Spleen (tissue), 11 donors: Measurements from ENCODE around the gene CERT1. TPM values are rescaled to one million over a fixed set of nuclear protein-coding genes. Genes with fewer than 3 reads are reported as not detected.

Experiments used
- DNase-seq: peaks from one replicate; pipeline ENCODE4 v3.0.0-alpha.2; 2020
- H3K27ac ChIP-seq, 8 donors: fragments of 200-600 bp; sonication (generic) in 7 of 8; 1 replicate in 4 of 8; 2 replicates in 4 of 8; pipeline versions ENCODE4 v1.5.0 to v1.8.0; 2016 to 2021; ENCODE audit warnings: inconsistent platforms in 4 of 8, mild to moderate bottlenecking in 4 of 8, moderate library complexity in 1 of 8
- H3K27me3 ChIP-seq, 7 donors: fragments of 200-600 bp; sonication (generic) in 6 of 7; replicated peaks in 1 of 7; 1 replicate in 4 of 7; 2 replicates in 3 of 7; pipeline versions ENCODE4 v1.5.0 to v1.8.0; 2016 to 2021; ENCODE audit warnings: inconsistent platforms in 3 of 7, mild to moderate bottlenecking in 1 of 7
- H3K36me3 ChIP-seq, 6 donors: fragments of 200-600 bp; sonication (generic) in 5 of 6; 1 replicate in 4 of 6; 2 replicates in 2 of 6; pipeline versions ENCODE4 v1.5.0 to v1.8.0; 2016 to 2021; ENCODE audit warnings: inconsistent platforms in 2 of 6
- H3K4me1 ChIP-seq, 6 donors: fragments of 200-600 bp; sonication (generic) in 5 of 6; 1 replicate in 3 of 6; 2 replicates in 3 of 6; pipeline versions ENCODE4 v1.5.0 to v1.8.0; 2016 to 2021; ENCODE audit warnings: inconsistent platforms in 3 of 6
- H3K4me3 ChIP-seq, 8 donors: fragments of 200-600 bp; sonication (generic) in 7 of 8; 1 replicate in 4 of 8; 2 replicates in 4 of 8; pipeline versions ENCODE4 v1.5.0 to v1.8.0; 2016 to 2021; ENCODE audit warnings: inconsistent platforms in 4 of 8, mild to moderate bottlenecking in 4 of 8, moderate library complexity in 2 of 8
- H3K9me3 ChIP-seq, 8 donors: fragments of 200-600 bp; sonication (generic) in 7 of 8; 1 replicate in 4 of 8; 2 replicates in 4 of 8; pipeline versions ENCODE4 v1.5.0 to v1.8.0; 2016 to 2021; ENCODE audit warnings: inconsistent platforms in 4 of 8
- POLR2A ChIP-seq, 3 donors: fragments of 450-650 bp; IDR thresholded peaks; one replicate each; pipeline ENCODE4 v1.5.1; 2017; ENCODE audit warnings: antibody characterized with exemption in 3 of 3, mild to moderate bottlenecking in 1 of 3
- POLR2AphosphoS5 ChIP-seq, 3 donors: sonication (generic); formaldehyde crosslinking; IDR thresholded peaks; one replicate each; pipeline ENCODE4 v1.5.1; 2017; ENCODE audit warnings: antibody characterized with exemption in 3 of 3
- WGBS, 5 donors: extraction: QIAGEN DNeasy Blood & Tissue Kit in 3 of 5; methylation state at CpG; one replicate each; pipeline versions ENCODE4 v1.1.5 to v1.1.7; 2013 to 2018; 5-methylcytosine and 5-hydroxymethylcytosine counted together
- intact Hi-C: fragments of 100-400 bp; cut with DNase I; formaldehyde crosslinking; loops from one replicate; pipeline ENCODE4 v1.15.0; 2023; ENCODE audit warnings: low total_unique reads
- polyA plus RNA-seq, 3 donors: library from polyadenylated mRNA; stranded (reverse); fragments of 200-250 nt; gene quantifications; one replicate each; pipeline ENCODE4 v1.2.1, GENCODE V29; 2013
- total RNA-seq, 7 donors: library from RNA; depleted of rRNA in 3 of 7; stranded (reverse); fragments of >200 nt in 3 of 7; fragmentation: NEBNext Ultra II Directional in 4 of 7; extraction: Animal tissue kit (Norgen Biotek cat#: 25700) in 4 of 7; gene quantifications; one replicate each; pipeline versions ENCODE4 v1.1.0 to v1.2.1, GENCODE V29; 2016 to 2021
- TF ChIP-seq, protein P1 (sequence below), 11 experiments: fragments of 200-600 bp in 7 of 11; fragments of 450-650 bp in 4 of 11; sonication (generic) in 4 of 11; IDR thresholded peaks in 8 of 11; conservative IDR thresholded peaks in 3 of 11; 1 replicate in 7 of 11; 2 replicates in 4 of 11; pipeline versions ENCODE4 v1.4.0 to v1.8.0; 2016 to 2021; ENCODE audit warnings: antibody characterized with exemption in 11 of 11, inconsistent platforms in 4 of 11, mild to moderate bottlenecking in 1 of 11
- donor health status: healthy with polysubstance abuse.
- donor health status: DM: no; HTN: no; CAD: no; lungs with moderate emphysema.
- donor health status: DM: no; HTN: no; CAD: no.
- donor health status: Bipolar disorder and iron deficiency.
- donor health status: healthy.
- donor health status: DM: no; HTN: no; CAD: no.
- donor health status: DM: yes; HTN: yes; CAD: no.

CERT1 gene
- total and polyA plus RNA-seq, 10 donors = 8.5 to 71.1 (median 51.4) TPM

DNA sequence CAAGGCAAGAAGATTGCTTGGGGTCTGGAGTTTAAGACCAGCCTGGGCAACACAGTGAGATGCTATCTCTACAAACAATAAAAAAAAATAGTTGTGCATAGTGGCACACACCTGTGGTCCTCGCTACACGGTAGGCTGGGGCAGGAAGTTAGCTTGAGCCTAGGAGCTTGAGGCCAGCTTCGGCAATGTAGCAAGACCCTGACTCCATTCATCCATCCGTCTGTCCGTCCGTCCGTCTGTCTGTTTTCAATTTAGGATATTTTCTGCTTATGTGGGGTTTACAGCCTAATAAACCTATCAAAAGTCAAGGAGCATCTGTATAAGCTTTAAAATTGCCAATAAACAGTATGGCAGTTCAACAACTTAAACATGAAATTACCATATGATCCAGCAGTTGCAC lies 154.7 kb downstream of the CERT1 start:
- no peak overlapping the region for H3K27ac ChIP-seq
- no peak for DNase-seq
- H3K4me1 ChIP-seq = no peaks in the 10 kb centered on the region
- H3K4me3 ChIP-seq = no peak overlapping the region
- intact Hi-C loops = no loop called here
- no peaks in the 10 kb centered on the region for H3K9me3 ChIP-seq
- peaks cover 0 to 100% (median 93%) of the 10 kb centered on the region in 6 donors for H3K36me3 ChIP-seq
- TF ChIP-seq, protein P1, sequence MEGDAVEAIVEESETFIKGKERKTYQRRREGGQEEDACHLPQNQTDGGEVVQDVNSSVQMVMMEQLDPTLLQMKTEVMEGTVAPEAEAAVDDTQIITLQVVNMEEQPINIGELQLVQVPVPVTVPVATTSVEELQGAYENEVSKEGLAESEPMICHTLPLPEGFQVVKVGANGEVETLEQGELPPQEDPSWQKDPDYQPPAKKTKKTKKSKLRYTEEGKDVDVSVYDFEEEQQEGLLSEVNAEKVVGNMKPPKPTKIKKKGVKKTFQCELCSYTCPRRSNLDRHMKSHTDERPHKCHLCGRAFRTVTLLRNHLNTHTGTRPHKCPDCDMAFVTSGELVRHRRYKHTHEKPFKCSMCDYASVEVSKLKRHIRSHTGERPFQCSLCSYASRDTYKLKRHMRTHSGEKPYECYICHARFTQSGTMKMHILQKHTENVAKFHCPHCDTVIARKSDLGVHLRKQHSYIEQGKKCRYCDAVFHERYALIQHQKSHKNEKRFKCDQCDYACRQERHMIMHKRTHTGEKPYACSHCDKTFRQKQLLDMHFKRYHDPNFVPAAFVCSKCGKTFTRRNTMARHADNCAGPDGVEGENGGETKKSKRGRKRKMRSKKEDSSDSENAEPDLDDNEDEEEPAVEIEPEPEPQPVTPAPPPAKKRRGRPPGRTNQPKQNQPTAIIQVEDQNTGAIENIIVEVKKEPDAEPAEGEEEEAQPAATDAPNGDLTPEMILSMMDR (IDR thresholded peaks at IDR 0.05 in 8 of 11, conservative IDR thresholded peaks at IDR 0.05 in 3 of 11) = no peak
- TF ChIP-seq POLR2A (IDR thresholded peaks at IDR 0.05) (no peak), POLR2AphosphoS5 (IDR thresholded peaks at IDR 0.05) (no peak)
- no peaks in the 10 kb centered on the region for H3K27me3 ChIP-seq
- 95 to 99% (median 97%) methylated on average over 7 of the region's 7 CpGs for WGBS, 5 donors

DNA sequence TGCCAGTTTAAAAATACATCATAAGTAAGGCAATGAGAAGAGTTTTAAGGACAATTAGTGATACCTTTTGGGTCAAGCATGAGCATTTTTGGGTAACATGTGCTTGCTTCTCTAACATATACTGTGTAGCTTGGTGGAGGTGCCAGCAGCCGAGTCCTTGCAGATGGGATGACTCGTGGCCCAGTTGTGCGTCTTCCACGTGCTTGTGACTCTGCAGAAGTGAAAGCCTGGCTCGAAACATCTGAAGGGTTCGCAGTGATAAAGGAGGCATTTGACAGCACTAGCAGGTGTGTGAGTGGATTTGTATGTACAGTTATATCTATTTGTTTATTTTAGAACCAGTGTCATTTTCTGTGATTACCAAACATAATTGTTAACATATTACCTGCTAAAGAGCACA lies 156.2 kb downstream of the CERT1 start:
- no peaks in the 10 kb centered on the region for H3K27me3 ChIP-seq
- DNase-seq = no peak
- H3K36me3 ChIP-seq = peaks cover 0 to 100% (median 97%) of the 10 kb centered on the region in 6 donors
- no peaks in the 10 kb centered on the region for H3K9me3 ChIP-seq
- no peak overlapping the region for H3K4me3 ChIP-seq
- TF ChIP-seq POLR2A (IDR thresholded peaks at IDR 0.05) (no peak), POLR2AphosphoS5 (IDR thresholded peaks at IDR 0.05) (no peak)
- TF ChIP-seq, protein P1 (IDR thresholded peaks at IDR 0.05 in 8 of 11, conservative IDR thresholded peaks at IDR 0.05 in 3 of 11) = no peak
- intact Hi-C loops = no loop called here
- WGBS, 5 donors = 93 to 98% (median 97%) methylated on average over 6 of the region's 6 CpGs
- no peak overlapping the region for H3K27ac ChIP-seq
- H3K4me1 ChIP-seq = no peaks in the 10 kb centered on the region

DNA sequence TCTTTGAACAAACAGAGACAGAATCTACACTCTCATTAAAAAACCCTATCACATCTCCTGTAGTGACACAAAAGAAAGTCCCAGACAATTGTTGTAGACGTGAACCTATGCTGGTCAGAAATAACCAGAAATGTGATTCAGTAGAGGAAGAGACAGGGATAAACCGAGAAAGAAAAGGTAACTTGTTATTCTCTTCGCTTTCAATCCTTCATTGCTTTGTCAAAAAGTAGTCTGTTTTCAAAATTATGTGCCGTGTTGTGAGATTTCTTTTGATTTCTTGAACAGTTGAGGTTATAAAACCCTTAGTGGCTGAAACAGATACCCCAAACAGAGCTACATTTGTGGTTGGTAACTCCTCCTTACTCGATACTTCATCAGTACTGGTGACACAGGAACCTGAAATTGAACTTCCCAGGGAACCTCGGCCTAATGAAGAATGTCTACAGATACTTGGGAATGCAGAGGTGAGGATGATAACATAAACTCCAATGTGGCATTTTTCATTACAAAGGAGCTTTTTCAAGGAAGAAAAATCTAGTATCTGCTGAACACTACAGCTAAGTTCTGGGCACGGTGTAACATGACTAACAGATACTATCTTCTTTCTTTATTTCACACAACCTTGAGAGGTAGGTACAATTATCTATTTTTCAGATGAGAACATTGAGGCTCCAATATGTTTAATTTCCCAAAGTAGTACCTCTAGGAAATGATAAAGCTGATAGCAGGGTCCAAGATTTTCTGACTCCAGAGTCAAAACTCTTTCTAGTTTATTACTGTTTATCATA lies 160.1 kb downstream of the CERT1 start:
- intact Hi-C loops = no loop called here
- H3K4me1 ChIP-seq = no peaks in the 10 kb centered on the region
- no peaks in the 10 kb centered on the region for H3K27me3 ChIP-seq
- TF ChIP-seq POLR2AphosphoS5 (IDR thresholded peaks at IDR 0.05) (no peak), POLR2A (IDR thresholded peaks at IDR 0.05) (no peak)
- TF ChIP-seq, protein P1 (IDR thresholded peaks at IDR 0.05 in 8 of 11, conservative IDR thresholded peaks at IDR 0.05 in 3 of 11) = no peak
- no peaks in the 10 kb centered on the region for H3K9me3 ChIP-seq
- DNase-seq = no peak
- no peak overlapping the region for H3K27ac ChIP-seq
- WGBS, 5 donors = 90 to 93% (median 91%) methylated on average over 7 of the region's 7 CpGs
- H3K4me3 ChIP-seq = no peak overlapping the region
- peaks cover 0 to 100% (median 91%) of the 10 kb centered on the region in 6 donors for H3K36me3 ChIP-seq

DNA sequence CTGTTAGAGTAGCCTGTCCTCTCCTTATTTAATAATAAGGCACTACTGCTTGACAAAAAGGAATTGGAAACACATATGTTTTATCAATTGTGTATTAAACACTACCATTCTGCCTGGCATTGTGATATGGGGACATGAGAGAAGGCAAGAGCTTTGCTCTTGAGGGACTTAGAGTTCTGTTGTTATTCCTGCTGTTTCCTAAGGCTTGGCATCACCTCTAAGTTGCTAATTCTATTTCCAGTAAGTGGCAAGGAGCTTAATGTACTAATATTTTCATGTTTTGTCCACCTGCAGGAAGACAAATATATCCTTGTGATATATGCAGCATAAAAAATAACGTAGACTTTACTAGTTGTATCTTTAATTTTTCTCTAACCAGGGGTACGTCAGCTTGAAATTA lies 161.8 kb downstream of the CERT1 start:
- no peak for DNase-seq
- Histone ChIP-seq H3K27ac (no peak overlapping the region), H3K9me3 (no peaks in the 10 kb centered on the region), H3K4me1 (no peaks in the 10 kb centered on the region), H3K4me3 (no peak overlapping the region), H3K27me3 (no peaks in the 10 kb centered on the region), H3K36me3 (peaks cover 0 to 100% (median 88%) of the 10 kb centered on the region in 6 donors)
- 90 to 98% (median 95%) methylated on average over 2 of the region's 2 CpGs for WGBS, 5 donors
- no peak for TF ChIP-seq POLR2A (IDR thresholded peaks at IDR 0.05)
- TF ChIP-seq, protein P1 (IDR thresholded peaks at IDR 0.05 in 8 of 11, conservative IDR thresholded peaks at IDR 0.05 in 3 of 11) = no peak
- no peak for TF ChIP-seq POLR2AphosphoS5 (IDR thresholded peaks at IDR 0.05)
- intact Hi-C loops = no loop called here
